ENCODE measurements around the gene FTO. TPM values are rescaled to one million over a fixed set of nuclear protein-coding genes. Genes with fewer than 3 reads are reported as not detected.
A peak's percentile ranks its signal among the peaks of the same experiment; 100 is the strongest.

FTO gene
- total RNA-seq, 1 donor from 2014 or later: 119 TPM

DNA sequence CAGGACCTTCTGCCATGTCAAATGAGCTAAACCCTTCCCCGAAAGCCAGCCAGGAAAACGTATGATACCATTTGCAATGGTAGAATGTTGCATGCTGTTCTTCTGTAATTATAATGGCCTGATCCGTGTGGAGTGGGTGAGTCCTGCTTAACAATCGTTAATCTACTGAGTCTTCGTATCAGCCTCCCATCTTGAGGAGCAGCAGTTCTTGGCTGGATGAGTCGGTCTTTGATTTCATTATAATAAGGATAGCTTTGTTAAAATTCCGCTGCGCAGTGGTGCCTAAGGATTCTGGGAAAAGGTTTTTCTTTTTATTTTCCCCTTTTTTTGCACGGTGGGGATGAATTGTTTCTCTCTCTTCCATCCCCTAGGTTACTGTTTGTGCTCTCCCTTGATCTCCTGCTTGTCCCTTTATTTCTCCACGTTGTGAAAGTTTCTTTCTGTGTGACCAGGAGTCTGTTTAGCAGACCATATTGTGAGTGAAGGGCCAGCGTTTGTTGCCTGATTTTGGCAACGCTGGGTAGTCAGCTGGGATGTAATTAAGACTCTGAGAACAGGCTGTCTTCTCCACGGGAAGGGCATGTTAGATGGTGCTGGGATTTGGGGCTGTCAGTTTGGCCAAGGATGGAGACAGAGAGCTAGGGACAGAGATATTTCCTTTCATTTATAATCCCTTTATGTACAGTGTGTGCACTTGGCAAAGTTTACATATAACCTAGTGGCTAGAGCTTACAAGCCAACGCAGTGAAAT, 263.0 kb downstream of the FTO start:
- peak; percentile 90 for DNase-seq

DNA sequence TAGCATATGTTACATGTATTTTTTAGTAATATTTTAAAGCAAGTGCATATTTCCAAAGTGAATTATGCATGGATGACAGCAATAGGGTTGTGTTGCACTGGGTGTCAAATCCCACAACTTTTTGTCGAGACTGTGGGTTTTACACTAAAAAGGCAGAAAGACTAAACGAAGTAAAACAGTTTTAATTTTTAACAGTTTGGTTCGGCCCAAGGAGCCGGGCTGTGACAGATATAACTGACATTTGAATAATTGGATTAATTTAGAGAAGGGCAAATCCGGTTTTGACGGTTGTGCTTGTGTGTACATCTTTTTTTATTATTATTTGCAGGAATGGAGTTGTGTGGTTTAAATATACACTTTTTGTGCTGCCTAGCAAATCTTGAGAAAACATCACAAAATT, 263.6 kb downstream of the FTO start:
- DNase-seq: no peak

DNA sequence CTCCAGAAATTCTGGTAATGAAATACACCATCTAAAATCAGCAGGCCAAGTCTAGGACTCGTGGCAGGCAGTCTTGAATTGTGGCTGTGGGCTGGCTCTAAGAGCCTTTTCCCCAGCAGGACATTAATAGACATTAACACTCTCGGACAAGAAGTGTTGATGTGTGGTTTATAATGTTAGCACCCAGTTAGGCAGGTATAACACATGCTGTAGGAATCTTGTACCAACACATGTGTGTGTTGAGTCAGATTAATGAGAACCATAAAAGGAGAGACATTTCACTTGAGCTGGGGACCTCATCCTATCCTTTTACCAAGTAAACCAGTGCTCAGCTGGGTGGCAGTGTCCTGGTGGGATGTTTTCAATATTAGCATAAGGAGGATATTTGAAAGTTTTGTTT, 264.5 kb downstream of the FTO start:
- no peak for DNase-seq

DNA sequence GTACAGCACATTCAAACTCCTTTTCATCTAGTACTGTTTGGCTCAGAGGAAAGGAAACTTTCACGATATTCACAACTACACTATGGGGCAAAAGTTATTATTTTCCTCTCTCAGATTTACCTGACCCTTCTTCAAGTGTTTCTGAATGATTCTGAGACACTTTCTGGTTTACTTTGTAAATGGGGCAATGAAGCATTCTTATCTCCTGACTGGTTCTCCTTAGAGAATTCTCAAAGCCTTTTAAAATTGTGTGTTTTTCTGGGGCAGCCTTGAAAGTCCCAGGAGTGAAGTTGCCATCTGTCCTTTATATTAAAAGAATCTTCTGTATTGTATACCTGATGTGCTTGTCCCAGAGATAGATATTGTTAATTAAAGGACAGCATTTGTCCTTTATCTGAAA, 264.9 kb downstream of the FTO start:
- DNase-seq: no peak

DNA sequence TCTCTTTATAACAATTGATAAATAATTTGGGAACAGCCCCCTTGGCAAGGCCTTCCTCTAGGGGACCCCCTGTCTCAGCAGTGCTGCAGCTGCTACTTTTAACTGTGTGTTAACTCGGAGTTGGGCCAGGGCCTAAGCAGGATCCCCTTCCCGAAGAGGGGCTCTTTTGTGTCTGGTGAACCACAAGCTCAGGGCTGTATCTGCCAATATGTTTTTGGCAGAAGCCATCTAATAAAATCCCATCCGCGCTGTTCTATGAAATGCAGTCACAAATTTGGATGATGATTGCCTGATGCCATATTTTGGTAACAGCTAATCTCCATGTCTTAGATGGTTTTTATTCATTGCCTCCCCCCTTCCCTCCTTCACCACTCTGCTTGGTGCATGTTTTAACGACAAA, 267.7 kb downstream of the FTO start:
- DNase-seq: peak; percentile 85

DNA sequence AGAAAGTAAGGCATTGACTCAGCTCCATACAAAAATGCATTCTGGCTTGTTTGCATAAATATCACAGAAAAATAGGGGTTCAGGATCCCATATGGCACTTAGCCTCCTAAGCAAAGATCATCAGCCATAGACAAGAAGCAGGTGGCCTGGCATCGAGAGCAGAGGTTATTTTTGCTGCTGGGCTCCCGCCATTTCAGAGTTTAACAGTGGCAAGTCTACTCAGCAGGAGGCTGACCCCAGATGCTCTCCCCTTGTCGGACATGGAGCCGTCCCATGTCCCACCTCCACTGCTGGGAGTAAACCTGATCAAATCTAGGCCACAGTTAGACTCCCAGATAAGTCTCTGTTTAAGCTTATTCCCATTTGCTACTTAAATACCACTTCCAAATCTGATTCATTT, 269.1 kb downstream of the FTO start:
- no peak for DNase-seq

DNA sequence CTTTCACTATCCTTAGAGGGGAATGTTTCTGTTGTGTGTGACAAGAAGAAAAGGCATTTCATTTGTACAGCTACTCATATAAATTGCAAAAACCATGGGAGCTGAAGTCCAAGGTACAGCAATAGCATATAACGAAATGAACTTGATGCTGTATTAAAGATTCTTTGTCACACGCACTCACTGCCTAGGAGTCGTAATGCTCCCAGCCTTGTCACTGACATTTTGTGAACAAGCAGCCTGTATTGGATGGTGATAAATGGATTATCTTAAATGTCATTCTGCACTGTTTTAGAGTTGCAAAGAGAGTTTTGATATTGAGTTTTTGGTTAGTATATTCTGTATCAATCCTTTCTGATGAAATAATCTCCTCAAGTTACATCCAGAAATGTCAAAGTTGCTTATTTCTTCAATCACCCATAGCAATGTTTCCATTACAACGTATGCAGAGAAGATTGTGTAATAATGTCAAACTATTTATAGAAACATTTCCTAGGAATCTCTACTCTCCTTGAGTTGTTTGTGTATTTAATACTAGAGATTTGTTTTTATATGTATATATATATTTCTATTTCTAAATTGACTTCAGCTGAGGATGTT, 270.6 kb downstream of the FTO start:
- peak; percentile 33 for DNase-seq

DNA sequence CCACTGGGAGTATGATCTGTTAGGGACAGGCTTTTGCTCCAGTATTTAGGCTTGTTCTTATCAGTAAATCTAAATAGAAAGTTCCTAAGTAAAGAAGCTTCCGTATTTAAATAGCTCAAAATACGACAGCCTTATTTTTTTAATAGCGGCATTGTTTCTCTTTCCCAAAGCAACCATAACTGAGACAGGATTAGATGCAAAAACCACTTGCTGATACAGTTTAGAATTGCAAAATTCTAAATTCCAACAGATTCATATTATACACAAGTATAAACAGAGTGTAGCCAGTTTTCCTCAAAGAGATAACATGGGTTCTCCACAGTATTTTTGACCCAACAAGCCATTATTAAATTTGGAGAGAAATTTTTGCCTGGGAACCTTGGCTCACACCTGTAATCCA, 276.7 kb downstream of the FTO start:
- DNase-seq: no peak

DNA sequence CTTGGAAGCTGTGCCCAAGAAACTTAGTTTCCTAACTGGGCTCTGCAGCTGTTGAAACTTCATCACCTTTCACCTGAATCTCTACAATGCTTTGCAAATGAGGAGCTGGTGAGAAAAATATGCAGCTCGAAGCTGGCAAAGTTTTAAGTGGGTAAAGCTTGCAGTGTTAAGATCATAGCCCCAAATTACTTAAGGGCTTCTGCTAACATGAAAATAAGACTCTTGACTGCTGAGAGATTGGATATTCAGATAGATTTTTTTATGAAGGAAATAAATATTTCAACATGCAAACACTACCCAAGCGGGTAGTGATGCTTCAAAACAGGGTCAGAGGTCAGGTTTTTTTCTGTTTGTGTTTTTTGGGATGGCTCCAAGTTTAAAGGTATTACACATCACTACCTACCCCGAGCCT, 278.7 kb downstream of the FTO start:
- no peak for DNase-seq

DNA sequence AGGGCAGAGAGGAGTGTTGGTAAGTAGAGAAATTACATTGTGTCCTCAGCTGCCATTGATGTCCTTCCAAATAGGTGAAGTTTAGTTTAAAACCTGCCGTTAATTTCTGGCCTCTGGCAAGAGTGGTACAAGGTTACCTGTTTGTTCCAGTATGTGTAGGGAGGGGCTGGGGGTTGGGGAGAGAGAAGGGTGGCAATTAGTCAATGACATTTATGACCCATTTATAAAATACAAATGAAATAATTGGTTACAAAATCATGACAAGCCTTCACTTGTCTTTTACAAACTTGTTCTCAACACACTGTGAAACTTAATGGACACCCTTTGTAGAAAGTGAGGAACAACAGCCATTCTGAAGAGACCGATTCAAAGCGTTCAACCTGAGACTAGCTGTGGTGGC, 281.0 kb downstream of the FTO start:
- no peak for DNase-seq

DNA sequence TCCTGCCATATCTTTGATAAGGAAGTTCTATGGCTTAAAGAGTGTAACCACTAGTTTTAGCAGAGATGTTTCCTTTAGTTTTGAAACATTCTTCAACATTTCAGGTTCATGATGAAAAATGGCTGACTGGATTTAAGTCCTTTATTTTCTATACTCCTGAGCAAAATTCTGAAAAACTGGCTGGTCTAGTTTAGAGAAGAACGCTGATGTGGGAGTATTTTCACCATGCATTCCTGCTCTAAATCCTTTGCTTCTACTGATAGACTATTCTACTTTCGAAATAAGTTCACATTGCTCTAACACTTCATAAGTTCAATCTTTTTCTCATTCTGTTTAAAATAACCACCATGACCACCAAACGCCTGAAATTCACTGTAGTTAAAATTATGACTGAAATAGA, 281.9 kb downstream of the FTO start:
- no peak for DNase-seq

DNA sequence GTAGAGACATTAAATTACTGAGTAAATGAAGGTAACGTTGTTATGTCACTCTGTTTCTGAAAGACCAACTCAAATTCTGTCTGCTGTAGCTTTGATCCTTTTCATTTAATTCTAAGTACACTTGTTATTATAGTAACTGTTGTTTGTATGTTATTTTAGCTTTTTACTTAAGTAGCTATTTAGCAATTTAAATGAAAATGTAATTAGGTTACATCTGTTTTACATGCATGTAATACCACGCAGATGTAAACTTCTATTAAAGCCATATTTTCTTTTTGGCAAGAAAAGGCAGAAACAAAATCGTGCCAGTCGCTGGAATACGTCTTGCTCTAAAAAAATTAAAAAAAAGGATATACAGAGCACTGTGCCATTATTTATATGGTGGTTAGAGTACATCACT, 282.8 kb downstream of the FTO start:
- DNase-seq: no peak

DNA sequence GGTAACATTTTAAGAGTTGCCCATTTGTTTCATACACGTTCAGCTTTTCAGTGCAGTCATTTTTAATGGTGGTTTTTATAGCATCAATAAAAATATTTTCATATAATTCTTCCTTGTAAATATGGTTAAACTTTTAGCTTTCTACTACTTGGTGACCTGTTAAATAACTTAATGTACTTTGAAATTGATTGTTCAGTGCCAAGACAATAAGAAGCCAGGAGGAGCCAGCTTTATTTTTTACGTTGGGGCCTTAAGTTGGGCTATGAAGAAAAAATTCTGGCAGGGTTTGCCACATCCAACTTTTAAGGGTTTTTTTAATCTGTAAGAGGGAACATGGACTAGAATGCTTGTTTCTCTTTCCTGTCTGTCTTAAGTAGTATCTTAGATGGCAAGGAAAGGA, 284.2 kb downstream of the FTO start:
- DNase-seq: no peak

DNA sequence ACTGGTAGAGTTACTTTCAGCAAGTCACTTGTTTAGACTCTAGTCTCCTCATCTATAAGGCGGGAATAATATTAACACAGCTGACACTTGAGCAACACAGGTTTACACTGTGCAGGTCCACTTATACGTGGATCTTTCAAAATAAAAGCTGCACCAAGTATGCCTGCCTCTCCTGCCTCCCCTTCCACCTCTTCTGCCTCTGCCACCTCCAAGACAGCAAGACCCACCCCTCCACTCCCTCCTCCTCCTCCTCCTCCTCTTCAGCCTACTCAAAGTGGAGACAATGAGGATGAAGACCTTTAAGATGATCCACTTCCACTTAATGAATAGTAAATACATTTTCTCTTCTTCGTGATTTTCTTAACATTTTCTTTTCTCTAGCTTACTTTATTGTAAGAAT, 285.6 kb downstream of the FTO start:
- DNase-seq: no peak

DNA sequence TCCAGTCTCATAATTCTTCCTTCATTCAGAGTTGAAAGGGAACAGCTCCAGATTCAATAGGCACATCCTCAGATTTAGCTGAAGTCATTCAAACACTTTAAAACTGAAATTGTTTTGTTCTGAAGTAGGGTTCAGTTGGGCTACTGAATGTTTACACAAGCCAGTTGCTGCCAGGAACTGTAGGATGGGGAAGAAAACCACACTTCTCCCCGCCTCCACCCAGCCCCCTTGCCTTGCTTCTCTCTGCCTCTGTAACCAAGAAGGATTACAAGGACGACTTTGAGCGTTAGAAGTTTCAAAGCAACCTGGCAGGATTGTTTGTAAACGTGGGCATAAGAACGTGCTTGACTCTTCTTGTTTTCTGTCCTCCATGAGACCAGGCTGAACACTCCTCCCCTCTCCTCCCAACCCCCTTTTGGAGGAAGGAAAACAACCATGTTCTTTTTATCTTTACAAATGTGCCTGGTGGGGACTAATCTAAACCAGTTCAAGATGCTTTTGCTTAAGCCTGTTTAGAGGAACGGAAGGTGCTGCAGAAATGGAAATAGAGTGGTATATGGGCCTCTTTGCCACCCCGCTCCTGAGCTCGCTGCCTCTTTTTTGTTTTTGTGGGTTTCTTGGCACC, 287.9 kb downstream of the FTO start:
- peak; percentile 30 for DNase-seq

DNA sequence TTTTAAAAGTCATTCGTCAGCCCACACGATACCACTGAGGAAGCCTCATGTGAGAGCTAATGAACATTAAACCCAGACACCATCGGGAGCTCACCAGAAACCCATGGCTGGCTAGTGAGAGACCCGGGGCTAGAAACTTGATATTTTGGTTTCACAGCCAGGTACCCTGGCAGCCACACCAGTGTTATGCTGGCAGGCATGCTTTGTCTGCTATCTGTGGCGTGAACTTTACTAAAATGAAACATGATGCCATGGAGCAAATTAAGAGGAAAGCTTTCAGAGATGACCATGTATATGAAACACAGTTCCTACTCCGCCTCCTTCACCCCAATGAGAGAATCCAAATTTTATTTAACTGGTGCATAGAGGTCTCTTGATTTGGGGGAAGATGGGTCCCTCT, 291.4 kb downstream of the FTO start:
- no peak for DNase-seq

DNA sequence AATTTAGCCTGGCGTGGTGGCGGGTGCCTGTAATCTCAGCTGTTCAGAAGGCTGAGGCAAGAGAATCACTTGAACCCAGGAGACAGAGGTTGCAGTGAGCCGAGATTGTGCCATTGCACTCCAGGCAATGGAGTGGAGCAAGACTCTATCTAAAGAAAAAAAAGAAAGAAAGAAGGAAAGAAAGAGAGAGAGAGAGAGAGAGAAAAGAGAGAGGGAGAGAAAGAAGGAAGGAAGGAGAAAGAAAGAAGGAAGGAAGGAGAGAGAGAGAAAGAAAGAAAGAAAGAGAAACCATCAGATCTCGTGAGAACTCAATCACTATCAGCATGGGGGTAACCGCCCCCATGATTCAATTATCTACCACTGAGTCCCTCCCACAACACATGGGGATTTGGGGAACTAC, 293.0 kb downstream of the FTO start:
- DNase-seq: no peak

DNA sequence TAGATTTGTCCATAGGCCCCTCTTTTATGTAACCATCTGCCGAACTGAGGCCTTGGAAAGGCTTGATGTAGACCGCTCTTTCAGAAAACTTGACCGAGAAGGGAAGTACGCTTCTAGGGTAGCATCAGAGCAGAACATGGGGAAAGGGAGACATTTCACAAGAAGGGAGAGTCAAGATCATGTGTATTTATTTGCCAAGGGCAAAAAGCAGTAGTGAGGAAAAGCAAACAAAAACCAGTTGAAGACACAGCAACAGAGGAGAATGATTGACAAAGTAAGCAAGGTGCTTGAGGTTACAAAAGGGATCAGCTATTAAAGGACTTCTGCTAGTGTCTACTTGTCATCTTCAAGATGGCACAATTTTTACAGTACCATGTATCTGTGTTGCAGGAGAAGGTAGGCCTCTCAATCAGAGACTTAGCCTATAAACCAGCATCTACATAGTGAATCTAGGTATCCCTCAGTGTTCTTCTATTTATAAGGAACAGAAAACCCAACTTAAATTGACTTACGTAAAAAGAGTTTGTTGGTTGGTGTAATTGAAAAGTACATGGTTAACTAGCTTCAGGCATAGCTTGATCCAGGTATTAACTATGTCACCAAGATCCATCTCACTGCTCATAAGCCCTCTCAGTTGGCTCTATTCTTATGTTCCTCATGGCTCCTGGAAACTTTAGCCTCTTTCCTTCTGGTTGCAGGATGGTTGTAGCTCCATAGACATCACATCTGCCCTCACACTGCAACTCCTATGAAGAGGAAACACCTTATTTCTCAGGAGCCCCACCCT, 294.3 kb downstream of the FTO start:
- no peak for DNase-seq

DNA sequence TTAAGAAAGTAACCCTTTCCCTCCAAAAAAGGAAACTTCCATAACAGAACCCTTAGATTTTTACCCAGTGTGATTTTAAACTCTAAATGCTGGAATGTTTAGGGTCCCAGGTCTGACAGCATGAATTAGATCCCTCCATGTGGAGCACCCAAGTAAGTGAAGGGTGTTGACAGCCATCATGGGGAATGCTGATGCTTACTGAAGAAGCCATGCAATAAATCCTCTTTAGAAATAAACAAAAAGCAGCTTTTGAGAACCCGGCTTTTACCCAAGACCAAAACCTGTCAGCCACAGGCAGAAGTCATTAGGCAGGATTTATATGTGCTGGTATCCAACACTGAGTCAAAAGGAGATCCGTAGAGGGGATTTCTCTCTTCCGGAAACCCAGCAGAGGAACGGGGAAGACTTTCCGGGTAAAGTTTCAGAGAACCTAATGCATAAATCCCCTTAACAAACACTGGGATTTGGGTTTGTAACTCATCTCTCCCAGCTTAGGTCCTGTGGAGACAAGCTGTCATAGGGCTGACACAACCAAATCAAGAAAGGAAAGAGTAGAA, 295.1 kb downstream of the FTO start:
- peak; percentile 46 for DNase-seq

DNA sequence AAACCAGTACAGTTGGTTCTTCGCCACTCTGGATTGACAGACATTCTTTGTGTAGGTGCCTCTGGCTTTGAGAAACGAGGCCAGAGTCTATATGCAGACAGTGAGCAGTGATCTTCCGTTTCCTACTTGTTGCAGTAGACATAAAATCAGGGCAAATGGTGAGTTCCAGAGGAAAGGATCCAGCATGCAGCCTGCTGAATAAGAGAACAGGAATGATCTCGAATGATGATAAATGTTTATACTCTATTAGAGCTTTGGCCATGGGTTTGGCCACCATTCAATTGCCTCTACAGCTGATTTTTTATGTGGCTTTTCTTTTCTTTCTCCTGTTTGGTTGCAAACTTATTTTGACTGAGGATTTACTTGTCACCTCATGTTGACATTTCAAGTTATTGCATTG, 295.9 kb downstream of the FTO start:
- DNase-seq: peak; percentile 13

DNA sequence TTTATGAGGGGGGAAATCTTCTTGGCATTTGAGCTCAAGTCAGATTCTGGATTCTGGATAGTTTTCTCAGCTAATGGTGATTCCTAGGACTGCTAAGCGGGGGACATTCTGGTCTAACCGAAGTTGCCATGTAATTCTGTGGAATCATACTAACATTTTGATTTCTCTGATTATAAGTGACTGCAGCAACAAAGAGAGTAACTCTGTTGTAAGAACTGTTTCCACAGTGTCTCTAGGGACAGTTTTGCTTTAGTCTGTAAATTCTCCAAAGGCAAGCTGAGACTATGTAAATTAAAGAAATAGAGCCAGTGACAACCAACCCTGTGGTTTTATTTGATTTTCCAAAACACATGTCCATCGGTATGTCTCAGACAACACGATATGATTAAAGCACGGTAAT, 296.4 kb downstream of the FTO start:
- no peak for DNase-seq

DNA sequence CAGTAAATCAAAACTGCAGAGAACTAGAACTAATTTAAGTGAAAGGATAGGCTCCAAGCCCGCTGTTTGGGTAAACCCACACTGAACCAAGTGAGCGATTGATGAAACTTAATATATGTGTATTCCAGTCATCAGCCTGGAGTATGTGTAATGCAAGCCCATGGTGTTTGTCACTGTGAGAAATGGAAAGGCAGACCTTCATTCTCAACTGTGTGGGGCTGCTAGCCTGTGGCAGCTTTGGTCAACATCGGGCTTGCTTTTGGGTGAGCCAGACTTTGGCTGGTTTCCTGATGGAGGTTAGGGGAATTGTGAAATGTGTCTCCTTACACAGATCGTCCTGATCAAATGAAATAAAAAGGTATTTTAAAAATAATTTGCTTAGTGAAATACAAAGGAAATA, 302.7 kb downstream of the FTO start:
- DNase-seq: no peak

DNA sequence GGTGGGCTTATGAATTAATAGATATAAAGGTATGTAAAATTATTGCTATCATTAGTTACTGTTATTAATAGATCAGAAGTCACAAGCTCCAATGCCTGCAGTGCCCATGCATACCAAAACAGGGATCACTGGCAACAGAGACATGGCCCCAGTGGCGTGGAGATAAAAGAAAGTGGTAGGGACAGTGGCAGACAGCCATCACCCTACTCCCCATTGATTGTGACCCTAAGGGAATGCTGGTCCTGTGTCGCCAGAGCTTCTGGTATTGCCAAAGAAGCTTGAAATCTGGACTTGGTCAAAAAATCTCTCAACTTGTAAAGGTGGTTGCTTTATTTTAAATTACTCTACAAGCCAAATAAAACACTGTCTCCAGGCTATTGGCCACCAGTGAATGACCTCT, 303.5 kb downstream of the FTO start:
- no peak for DNase-seq

All from tongue (tissue), 2 donors.